Astrocyte (in vitro differentiated cells and primary cell): ENCODE results near the gene CPNE5.

Source experiments
- CTCF ChIP-seq: IDR thresholded peaks from 2 replicates; pipeline ENCODE4 v1.5.1; 2011; ENCODE audit warnings: low read depth, mild to moderate bottlenecking, inconsistent platforms, low read length, moderate library complexity; ENCODE audit not compliant: insufficient read depth
- EZH2 ChIP-seq: IDR thresholded peaks from 2 replicates; pipeline ENCODE4 v1.6.1; 2012; ENCODE audit warnings: mild to moderate bottlenecking, low read length, inconsistent platforms; ENCODE audit not compliant: insufficient read depth

GRCh38 chr6:36817847-36818246 lies 21.4 kb downstream of the CPNE5 start:
- no peak for TF ChIP-seq CTCF
- no peak for TF ChIP-seq EZH2
